HUES64 (cell line): Measurements from ENCODE around the gene OR6K2.
"Not testable (repeated sequence)": the region's sequence is repeated elsewhere in the genome, so short reads cannot be mapped to it uniquely, and the experiment has no call there.

Source experiments
- H3K27ac ChIP-seq: 2 replicates; pipeline ENCODE4 v1.7.0; 2013; ENCODE audit warnings: low read depth, low read length, inconsistent platforms
- H3K27me3 ChIP-seq: 2 replicates; pipeline ENCODE4 v1.6.1; 2013; ENCODE audit warnings: mild to moderate bottlenecking, low read length; ENCODE audit not compliant: insufficient read depth
- H3K36me3 ChIP-seq: 2 replicates; pipeline ENCODE4 v1.6.1; 2013; ENCODE audit warnings: mild to moderate bottlenecking, low read length; ENCODE audit not compliant: insufficient read depth
- H3K4me1 ChIP-seq: 2 replicates; pipeline ENCODE4 v1.6.1; 2013; ENCODE audit warnings: mild to moderate bottlenecking, low read length, moderate library complexity; ENCODE audit not compliant: insufficient read depth
- H3K4me3 ChIP-seq: 2 replicates; pipeline ENCODE4 v1.5.1; 2013; ENCODE audit warnings: mild to moderate bottlenecking, low read length, moderate library complexity
- H3K9ac ChIP-seq: 2 replicates; pipeline ENCODE4 v1.6.1; 2013; ENCODE audit warnings: mild to moderate bottlenecking, low read depth, low read length
- H3K9me3 ChIP-seq: 2 replicates; pipeline ENCODE4 v1.6.1; 2013; ENCODE audit warnings: low read depth, low read length; ENCODE audit not compliant: insufficient read depth
- WGBS: fragments of 150-250, 120-280 bp; methylation state at CpG from one replicate; pipeline ENCODE4 v1.1.7; 2013; ENCODE audit warnings: missing lambda C conversion rate; 5-methylcytosine and 5-hydroxymethylcytosine counted together

Gene OR6K2

DNA sequence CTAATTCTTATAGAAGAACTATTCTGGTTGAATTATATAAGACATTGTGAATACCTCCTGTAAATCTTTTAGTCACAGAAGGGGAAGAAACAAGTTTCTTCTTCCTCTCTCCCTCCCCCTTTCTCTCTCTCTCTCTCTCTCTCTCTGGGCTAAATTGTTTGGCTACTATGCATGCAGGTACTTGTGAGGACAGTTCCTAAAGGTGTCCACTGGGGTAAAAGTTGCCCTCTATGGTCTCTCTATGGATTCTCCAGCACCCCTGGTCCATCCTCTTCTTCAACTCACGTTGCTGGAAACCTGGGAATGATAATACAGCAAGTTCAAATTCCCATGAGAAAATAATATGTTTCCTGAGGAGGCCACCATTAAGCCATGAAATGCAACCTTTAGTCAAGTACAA is 14.3 kb upstream of the OR6K2 start:
- Histone ChIP-seq H3K27me3 (no peaks in the 10 kb centered on the region), H3K27ac (no peak overlapping the region), H3K4me3 (no peak overlapping the region), H3K9me3 (no peaks in the 10 kb centered on the region), H3K9ac (no peak overlapping the region), H3K36me3 (no peaks in the 10 kb centered on the region), H3K4me1 (no peaks in the 10 kb centered on the region)
- WGBS: 87% methylated on average over 1 of the region's 1 CpG

DNA sequence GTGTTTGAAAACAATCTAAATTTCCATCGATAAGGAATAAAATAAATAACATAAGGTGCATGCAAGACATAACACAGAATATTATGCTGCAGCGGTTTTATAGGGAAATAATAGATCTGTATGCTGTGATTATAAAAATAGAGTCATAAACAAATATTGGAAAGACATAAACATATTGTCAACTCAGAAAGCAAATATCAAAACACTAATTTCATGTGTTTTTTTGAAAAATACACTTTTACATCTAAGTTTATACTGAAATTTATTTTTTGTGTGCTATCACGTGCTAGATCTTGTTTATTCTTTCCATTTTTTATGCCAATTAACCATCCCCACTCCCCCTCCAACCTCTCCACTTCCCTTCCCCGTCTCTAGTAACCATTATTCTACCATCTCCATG is 10.6 kb upstream of the OR6K2 start:
- H3K27ac ChIP-seq: no peak overlapping the region
- no peaks in the 10 kb centered on the region for H3K36me3 ChIP-seq
- no peaks in the 10 kb centered on the region for H3K27me3 ChIP-seq
- H3K9ac ChIP-seq: no peak overlapping the region
- 81% methylated on average over 2 of the region's 4 CpGs for WGBS
- no peak overlapping the region for H3K4me3 ChIP-seq
- no peaks in the 10 kb centered on the region for H3K4me1 ChIP-seq
- H3K9me3 ChIP-seq: no peaks in the 10 kb centered on the region

DNA sequence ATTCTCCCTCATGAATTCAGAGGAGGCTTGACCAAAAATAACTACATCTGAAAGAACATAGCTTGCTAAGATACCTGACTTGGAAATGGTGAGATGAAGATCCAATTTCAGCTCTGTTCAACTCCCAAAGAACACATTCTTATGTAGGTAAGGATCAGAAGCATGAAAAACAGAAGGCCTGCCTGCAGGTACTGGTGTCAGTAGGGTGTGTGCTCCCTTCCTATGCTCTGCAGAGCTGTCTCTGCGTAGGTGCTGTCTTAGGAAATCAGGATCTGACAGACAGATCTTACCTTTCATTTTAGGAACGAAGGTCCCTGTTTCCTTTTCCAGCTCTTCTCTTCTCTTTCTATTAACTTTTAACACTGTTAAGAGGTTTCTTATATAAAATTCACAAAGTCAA is 5.6 kb upstream of the OR6K2 start:
- H3K36me3 ChIP-seq: no peaks in the 10 kb centered on the region

DNA sequence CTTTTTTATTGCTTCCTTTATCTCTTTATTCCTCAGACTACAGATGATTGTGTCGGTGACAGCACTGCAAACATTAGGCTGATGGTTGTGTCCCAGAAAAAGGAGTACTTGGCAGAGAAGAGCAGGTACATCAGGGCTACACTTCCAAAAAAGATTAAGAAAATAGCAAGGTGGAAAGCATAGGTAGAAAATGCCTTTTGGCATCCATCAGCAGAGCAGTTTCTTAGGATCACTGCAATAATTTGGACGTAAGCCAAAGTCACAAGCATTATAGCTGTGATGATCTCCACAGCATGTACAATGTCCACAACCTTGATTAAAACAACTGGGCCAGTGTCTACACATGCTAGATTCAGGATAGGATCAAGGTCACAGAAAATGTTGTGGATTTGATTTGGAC is 5.9 kb downstream of the OR6K2 start:
- H3K27me3 ChIP-seq: no peaks in the 10 kb centered on the region
- H3K4me1 ChIP-seq: no peaks in the 10 kb centered on the region
- WGBS: 89% methylated on average over 2 of the region's 2 CpGs
- no peaks in the 10 kb centered on the region for H3K36me3 ChIP-seq
- no peak overlapping the region for H3K27ac ChIP-seq
- H3K9me3 ChIP-seq: no peaks in the 10 kb centered on the region
- no peak overlapping the region for H3K4me3 ChIP-seq
- H3K9ac ChIP-seq: no peak overlapping the region

More for the DNA sequence above, 5.6 kb upstream of the OR6K2 start:
- Histone ChIP-seq H3K27ac (no peak overlapping the region), H3K9me3 (no peaks in the 10 kb centered on the region), H3K4me3 (no peak overlapping the region), H3K9ac (no peak overlapping the region), H3K27me3 (no peaks in the 10 kb centered on the region), H3K4me1 (no peaks in the 10 kb centered on the region)
- WGBS: 87% methylated on average over 2 of the region's 2 CpGs

DNA sequence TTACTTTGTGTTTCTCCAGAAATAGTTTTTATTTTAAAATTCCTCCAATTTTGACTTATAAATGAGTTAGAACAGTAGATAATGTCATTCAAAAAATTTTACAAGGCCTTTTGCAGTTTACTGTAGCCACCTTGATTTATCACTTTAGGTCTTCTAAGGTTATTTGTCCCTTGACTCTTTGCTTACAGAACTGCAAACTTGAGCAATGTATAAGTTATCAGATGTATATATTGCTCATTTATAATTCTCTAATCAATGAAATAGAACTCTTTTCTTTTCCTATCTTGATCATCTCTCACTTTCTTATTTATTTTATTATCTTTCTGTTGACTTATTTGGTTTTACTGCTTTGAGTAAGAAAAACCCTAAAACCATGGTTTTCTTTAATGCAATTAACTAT is 8.1 kb downstream of the OR6K2 start:
- Histone ChIP-seq H3K4me3 (no peak overlapping the region), H3K27me3 (no peaks in the 10 kb centered on the region), H3K9me3 (no peaks in the 10 kb centered on the region), H3K27ac (no peak overlapping the region), H3K36me3 (no peaks in the 10 kb centered on the region), H3K4me1 (no peaks in the 10 kb centered on the region), H3K9ac (no peak overlapping the region)

DNA sequence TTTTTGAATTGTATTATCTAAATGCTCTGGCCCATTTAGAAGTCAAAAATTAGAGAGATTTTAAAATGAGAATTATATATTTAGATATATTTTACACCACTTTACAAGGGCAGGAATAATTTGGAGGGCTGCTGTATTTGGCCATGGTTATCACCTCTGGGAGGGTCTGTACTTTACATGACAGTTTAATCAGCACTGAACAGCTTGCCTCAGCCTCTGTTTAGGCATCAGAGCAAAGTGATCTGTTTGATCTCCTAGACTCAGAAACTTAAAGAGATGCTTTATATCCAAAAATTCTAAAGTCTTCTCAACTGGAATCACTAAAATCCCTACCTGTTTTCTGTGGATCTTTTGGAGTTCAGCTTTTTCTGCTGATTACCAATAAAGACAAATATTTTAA is 8.5 kb downstream of the OR6K2 start:
- no peak overlapping the region for H3K9ac ChIP-seq
- no peaks in the 10 kb centered on the region for H3K27me3 ChIP-seq

DNA sequence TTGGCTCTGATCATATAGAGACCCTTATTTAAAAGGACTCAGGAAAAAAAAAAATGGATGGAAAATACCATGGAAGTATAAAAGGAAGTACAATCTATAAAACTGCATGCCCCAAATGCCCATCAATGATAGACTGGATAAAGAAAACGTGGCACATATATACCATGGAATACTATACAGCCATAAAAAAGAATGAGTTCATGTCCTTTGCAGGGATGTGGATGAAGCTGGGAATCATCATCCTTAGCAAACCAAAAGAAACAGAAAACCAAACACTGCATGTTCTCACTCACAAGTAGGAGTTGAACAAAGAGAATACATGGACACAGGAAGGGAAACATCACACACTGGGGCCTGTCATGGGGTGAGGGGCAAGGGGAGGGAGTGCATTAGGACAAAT is 9.3 kb downstream of the OR6K2 start:
- H3K9me3 ChIP-seq, H3K4me1 ChIP-seq, H3K4me3 ChIP-seq, H3K27me3 ChIP-seq, H3K9ac ChIP-seq, H3K36me3 ChIP-seq, H3K27ac ChIP-seq: not testable (repeated sequence)
- WGBS: no CpG with 5 or more reads among the region's 1 CpG

More for the DNA sequence above, 8.5 kb downstream of the OR6K2 start:
- Histone ChIP-seq H3K27ac (no peak overlapping the region), H3K36me3 (no peaks in the 10 kb centered on the region), H3K4me3 (no peak overlapping the region), H3K4me1 (no peaks in the 10 kb centered on the region), H3K9me3 (no peaks in the 10 kb centered on the region)

DNA sequence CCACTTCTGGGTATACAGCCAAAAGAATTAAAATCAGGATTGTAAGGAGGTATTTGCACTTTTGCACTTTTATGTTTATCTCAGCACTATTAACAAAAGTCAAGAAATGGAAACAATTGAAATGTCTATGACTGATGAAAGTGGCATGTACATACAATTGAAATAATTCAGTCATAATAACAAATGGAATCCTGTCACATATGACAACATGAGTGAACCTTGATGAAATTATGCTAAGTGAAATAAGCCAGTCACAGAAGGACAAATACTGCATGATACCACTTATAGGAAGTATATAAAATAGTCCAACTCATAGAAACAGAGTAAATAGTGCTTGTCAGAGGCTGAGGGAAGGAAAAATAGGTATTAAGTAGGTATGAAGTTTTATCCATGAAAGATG is 10.6 kb downstream of the OR6K2 start:
- Histone ChIP-seq H3K4me3 (no peak overlapping the region), H3K27me3 (no peaks in the 10 kb centered on the region), H3K36me3 (no peaks in the 10 kb centered on the region), H3K4me1 (no peaks in the 10 kb centered on the region), H3K27ac (no peak overlapping the region), H3K9me3 (no peaks in the 10 kb centered on the region), H3K9ac (no peak overlapping the region)

DNA sequence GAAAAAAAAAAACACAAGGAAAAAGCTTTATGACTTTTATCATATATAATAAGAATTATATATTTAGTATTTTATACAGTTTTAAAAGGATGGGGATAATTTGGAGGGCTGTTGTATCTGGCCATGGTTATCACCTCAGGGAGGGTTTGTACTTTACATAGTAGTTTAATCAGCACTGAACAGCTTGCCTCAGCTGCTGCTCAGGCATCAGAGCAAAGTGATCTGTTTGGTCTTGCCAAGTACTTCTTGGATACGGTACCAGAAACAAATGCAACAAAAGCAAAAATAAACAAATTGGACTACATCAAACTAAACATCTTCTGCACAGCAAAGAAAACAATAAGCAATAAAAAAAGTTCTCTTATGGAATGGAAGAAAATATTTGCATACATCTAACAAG is 11.3 kb downstream of the OR6K2 start:
- Histone ChIP-seq H3K9ac (no peak overlapping the region), H3K9me3 (no peaks in the 10 kb centered on the region), H3K4me1 (no peaks in the 10 kb centered on the region), H3K36me3 (no peaks in the 10 kb centered on the region), H3K4me3 (no peak overlapping the region), H3K27ac (no peak overlapping the region), H3K27me3 (no peaks in the 10 kb centered on the region)
- WGBS: 90% methylated on average over 1 of the region's 1 CpG

DNA sequence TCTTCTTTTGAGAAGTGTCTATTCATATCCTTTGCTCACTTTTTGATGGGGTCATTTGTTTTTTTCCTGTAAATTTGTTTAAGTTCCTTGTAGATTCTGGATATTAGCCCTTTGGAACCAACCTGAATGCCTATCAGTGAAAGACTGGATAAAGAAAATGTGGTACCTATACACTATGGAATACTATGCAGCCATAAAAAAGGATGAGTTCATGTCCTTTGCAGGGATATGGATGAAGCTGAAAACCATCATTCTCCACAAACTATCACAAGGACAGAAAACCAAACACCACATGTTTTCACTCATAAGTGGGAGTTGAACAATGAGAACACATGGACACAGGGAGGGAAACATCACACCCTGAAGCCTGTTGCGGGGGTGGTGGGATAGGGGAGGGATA is 12.1 kb downstream of the OR6K2 start:
- not testable (repeated sequence) for H3K9me3 ChIP-seq, H3K36me3 ChIP-seq, H3K27ac ChIP-seq, H3K4me3 ChIP-seq, H3K27me3 ChIP-seq, H3K4me1 ChIP-seq, H3K9ac ChIP-seq
- 100% methylated on average over 1 of the region's 1 CpG for WGBS

DNA sequence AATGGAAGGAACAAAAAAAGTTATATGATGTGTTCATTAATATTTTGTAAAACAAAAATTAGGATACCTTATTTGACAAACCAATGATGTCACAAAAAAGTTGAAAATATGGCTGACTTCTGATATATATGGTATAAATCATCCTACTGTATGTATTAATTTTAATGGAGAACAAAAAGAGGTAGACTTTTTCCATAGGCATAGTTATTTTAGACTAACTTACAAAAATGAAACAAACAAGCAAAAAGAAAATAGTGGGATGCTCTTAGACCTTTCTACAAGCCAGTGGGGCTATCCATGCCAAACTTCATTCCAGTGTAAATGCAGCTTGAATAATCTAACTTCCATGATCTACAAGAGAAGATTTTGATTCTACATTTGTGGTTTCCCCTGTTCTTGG is 13.4 kb downstream of the OR6K2 start:
- Histone ChIP-seq H3K27me3 (no peaks in the 10 kb centered on the region), H3K4me3 (no peak overlapping the region), H3K9me3 (no peaks in the 10 kb centered on the region), H3K36me3 (no peaks in the 10 kb centered on the region), H3K4me1 (no peaks in the 10 kb centered on the region), H3K27ac (no peak overlapping the region), H3K9ac (no peak overlapping the region)

DNA sequence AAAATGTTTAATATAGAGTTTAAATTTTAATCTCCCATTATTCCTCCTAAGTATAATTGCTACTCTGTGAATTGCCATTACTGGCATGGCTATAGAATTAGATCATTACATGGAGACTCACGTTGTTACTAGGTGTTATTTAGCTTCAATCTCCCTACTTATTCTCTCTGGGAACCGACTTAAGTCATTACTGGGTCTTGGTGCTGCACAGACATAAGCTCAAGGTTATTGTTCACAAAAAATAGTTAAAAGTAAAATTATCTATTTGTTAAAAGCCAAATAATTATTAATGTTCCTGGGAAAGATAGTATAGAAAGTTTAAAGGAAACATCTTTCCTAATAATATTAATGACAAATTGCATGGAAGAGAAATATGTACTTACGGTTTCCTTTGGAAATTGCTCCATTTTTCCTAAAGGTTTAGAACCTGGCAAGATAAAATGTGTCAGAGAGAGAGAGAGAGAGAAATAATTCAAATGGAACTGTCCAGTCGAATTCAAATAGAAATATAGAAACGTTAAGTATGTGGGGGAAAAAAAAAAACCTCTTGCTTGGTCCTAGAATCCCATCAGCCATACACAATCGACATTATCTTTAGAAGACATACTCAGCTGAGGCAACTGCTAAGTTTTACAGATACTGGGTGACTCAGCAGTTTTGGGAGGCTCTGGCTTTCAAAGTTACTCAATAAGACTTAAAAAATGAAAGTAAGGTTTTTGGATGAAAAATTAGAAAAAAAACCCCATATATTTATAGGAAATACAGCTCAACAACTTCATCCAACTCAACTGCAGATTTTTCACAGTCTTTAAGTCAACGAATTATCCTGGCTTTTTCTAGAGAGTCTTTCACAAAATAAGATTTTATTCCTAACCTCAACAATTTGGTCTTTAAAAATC is 14.1 kb downstream of the OR6K2 start, which contains the start of gene SPTA1:
SPTA1 (minus strand) TSS at position 605 of the 899 bp plus-strand sequence; CDS start at position 407, 198 bp downstream.
- no peaks in the 10 kb centered on the region for H3K27me3 ChIP-seq
- H3K4me1 ChIP-seq: no peaks in the 10 kb centered on the region
- H3K4me3 ChIP-seq: no peak within 1 kb of the TSS
- WGBS: 91% methylated on average over 7 of the region's 7 CpGs
- H3K9ac ChIP-seq: no peak within 1 kb of the TSS
- H3K9me3 ChIP-seq: no peaks in the 10 kb centered on the region
- no peaks in the 10 kb centered on the region for H3K36me3 ChIP-seq
- no peak within 1 kb of the TSS for H3K27ac ChIP-seq
